ENCODE results near the gene TMEM266.

- TF ChIP-seq, protein P1, sequence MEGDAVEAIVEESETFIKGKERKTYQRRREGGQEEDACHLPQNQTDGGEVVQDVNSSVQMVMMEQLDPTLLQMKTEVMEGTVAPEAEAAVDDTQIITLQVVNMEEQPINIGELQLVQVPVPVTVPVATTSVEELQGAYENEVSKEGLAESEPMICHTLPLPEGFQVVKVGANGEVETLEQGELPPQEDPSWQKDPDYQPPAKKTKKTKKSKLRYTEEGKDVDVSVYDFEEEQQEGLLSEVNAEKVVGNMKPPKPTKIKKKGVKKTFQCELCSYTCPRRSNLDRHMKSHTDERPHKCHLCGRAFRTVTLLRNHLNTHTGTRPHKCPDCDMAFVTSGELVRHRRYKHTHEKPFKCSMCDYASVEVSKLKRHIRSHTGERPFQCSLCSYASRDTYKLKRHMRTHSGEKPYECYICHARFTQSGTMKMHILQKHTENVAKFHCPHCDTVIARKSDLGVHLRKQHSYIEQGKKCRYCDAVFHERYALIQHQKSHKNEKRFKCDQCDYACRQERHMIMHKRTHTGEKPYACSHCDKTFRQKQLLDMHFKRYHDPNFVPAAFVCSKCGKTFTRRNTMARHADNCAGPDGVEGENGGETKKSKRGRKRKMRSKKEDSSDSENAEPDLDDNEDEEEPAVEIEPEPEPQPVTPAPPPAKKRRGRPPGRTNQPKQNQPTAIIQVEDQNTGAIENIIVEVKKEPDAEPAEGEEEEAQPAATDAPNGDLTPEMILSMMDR (conservative IDR thresholded peaks at IDR 0.05; ENCODE audit: low read length), result no peak
- no peak for TF ChIP-seq EZH2phosphoT487 (IDR thresholded peaks at IDR 0.05; ENCODE audit: borderline replicate concordance)
Measured at GRCh38 chr15:76056931-76057330, 2.9 kb upstream of the TMEM266 start.
